GM12878 (cell line): ENCODE measurements around the gene RIPK3. TPM values are rescaled to one million over a fixed set of nuclear protein-coding genes. Genes with fewer than 3 reads are reported as not detected.

Experiments used
- ATAC-seq: fragments of 200-7000 bp; cut with Tn5 transposase; 3 replicates; pipeline ENCODE4 v1.9.1; 2020; ENCODE audit warnings: mild to moderate bottlenecking, moderate library complexity
- BruUV-seq: library from RNA; stranded (reverse); fragments of 400-500 nt; replicated peaks from 2 replicates; lab custom pipeline; 2021; lab: Mats Ljungman, UMichigan
- CTCF ChIA-PET: fragments of 300-600 bp; sonication (Branson Sonifier 250); formaldehyde crosslinking; extraction: SDS; loops from one replicate; lab custom pipeline; 2021; ENCODE audit warnings: inconsistent platforms; lab: Yijun Ruan, JAX
- POLR2A ChIA-PET: fragments of 350-600 bp; formaldehyde crosslinking; extraction: SDS; loops from one replicate; lab custom pipeline; 2021; ENCODE audit warnings: inconsistent platforms; lab: Charles Lee
- RAD21 ChIA-PET: fragments of 300-600 bp; sonication (Branson Sonifier 250); formaldehyde crosslinking; loops from one replicate; lab custom pipeline; 2023; ENCODE audit warnings: antibody characterized with exemption; ENCODE audit not compliant: unreplicated experiment; lab: Charles Lee
- SMC1A ChIA-PET: fragments of 300-600 bp; sonication (Branson Sonifier 250); formaldehyde crosslinking; loops from one replicate; lab custom pipeline; 2023; ENCODE audit not compliant: unreplicated experiment, uncharacterized antibody; lab: Charles Lee
- DNase-seq: peaks from one replicate; pipeline ENCODE4 v3.0.0-alpha.2; 2011; ENCODE audit warnings: low read depth, low spot score
- FAIRE-seq: peaks from 3 replicates; lab custom pipeline; 2011; peaks lifted over from hg19 to GRCh38; lab: Jason Lieb, UNC
- H2AFZ ChIP-seq: 2 replicates; pipeline ENCODE4 v1.6.0; 2011; ENCODE audit warnings: low read depth, low read length, control low read depth; ENCODE audit not compliant: control insufficient read depth
- H3K27ac ChIP-seq: 2 replicates; pipeline ENCODE4 v1.5.1; 2011; ENCODE audit warnings: control low read depth; ENCODE audit not compliant: control insufficient read depth, insufficient read depth
- H3K27me3 ChIP-seq, 2 experiments: replicated peaks in 1 of 2; 2 replicates each; pipeline versions ENCODE4 v1.6.0 to v1.6.1; 2011; ENCODE audit warnings: low read length in 1 of 2; ENCODE audit not compliant: control insufficient read depth in 2 of 2, insufficient read depth in 2 of 2
- H3K36me3 ChIP-seq, 2 experiments: 2 replicates each; pipeline ENCODE4 v1.5.1; 2011; ENCODE audit warnings: low read length in 1 of 2; ENCODE audit not compliant: control insufficient read depth in 2 of 2, insufficient read depth in 2 of 2
- H3K4me1 ChIP-seq: 2 replicates; pipeline ENCODE4 v1.6.1; 2011; ENCODE audit warnings: mild to moderate bottlenecking, low read length, moderate library complexity, mixed read lengths; ENCODE audit not compliant: control insufficient read depth, insufficient read depth
- H3K4me2 ChIP-seq: 2 replicates; pipeline ENCODE4 v1.6.0; 2011; ENCODE audit warnings: control low read depth; ENCODE audit not compliant: control insufficient read depth, insufficient read depth
- H3K4me3 ChIP-seq: fragments of 200-600 bp; sonication (generic); 2 replicates; pipeline ENCODE4 v1.5.1; 2016
- H3K79me2 ChIP-seq: 2 replicates; pipeline ENCODE4 v1.6.0; 2011; ENCODE audit warnings: low read length; ENCODE audit not compliant: control insufficient read depth, insufficient read depth
- H3K9ac ChIP-seq: 2 replicates; pipeline ENCODE4 v1.8.0; 2011; ENCODE audit warnings: low read length, control low read depth, mixed read lengths; ENCODE audit not compliant: control insufficient read depth, insufficient read depth
- H3K9me3 ChIP-seq: replicated peaks from 3 replicates; pipeline ENCODE4 v1.5.1; 2011; ENCODE audit warnings: mild to moderate bottlenecking, low read length; ENCODE audit not compliant: control insufficient read depth, insufficient read depth
- H4K20me1 ChIP-seq: 2 replicates; pipeline ENCODE4 v1.6.0; 2011; ENCODE audit not compliant: control insufficient read depth, insufficient read depth
- ASH2L ChIP-seq: fragments of 300-600, 200-600 bp; sonication (generic); IDR thresholded peaks from 2 replicates; pipeline ENCODE4 v1.6.1; 2017; ENCODE audit warnings: low read depth, mild to moderate bottlenecking, borderline replicate concordance
- BCL3 ChIP-seq: IDR thresholded peaks from 2 replicates; pipeline ENCODE4 v1.6.1; 2011; ENCODE audit warnings: borderline replicate concordance, low read depth, mild to moderate bottlenecking, moderate library complexity, low read length; ENCODE audit not compliant: insufficient read depth, poor library complexity, severe bottlenecking
- BCLAF1 ChIP-seq: fragments of 450-650 bp; IDR thresholded peaks from 2 replicates; pipeline ENCODE4 v1.6.1; 2017; ENCODE audit warnings: antibody characterized with exemption, mild to moderate bottlenecking, moderate library complexity
- BMI1 ChIP-seq: fragments of 450-650 bp; IDR thresholded peaks from 2 replicates; pipeline ENCODE4 v1.6.1; 2016; ENCODE audit warnings: mild to moderate bottlenecking, moderate library complexity, borderline replicate concordance
- CBFB ChIP-seq: IDR thresholded peaks from 2 replicates; pipeline ENCODE4 v1.6.1; 2016; ENCODE audit warnings: antibody characterized with exemption, low read depth
- CHD1 ChIP-seq: IDR thresholded peaks from 2 replicates; pipeline ENCODE4 v1.6.1; 2012; ENCODE audit warnings: low read depth, low read length, improper control_type of control experiment
- EED ChIP-seq: sonication (generic); IDR thresholded peaks from 2 replicates; pipeline ENCODE4 v1.6.1; 2016; ENCODE audit warnings: antibody characterized with exemption, low read depth
- MEF2B ChIP-seq: fragments of 450-650 bp; IDR thresholded peaks from 2 replicates; pipeline ENCODE4 v1.6.1; 2018; ENCODE audit warnings: mild to moderate bottlenecking, moderate library complexity; ENCODE audit not compliant: partially characterized antibody, poor library complexity, severe bottlenecking
- NR2C1 ChIP-seq: fragments of 450-650 bp; IDR thresholded peaks from 2 replicates; pipeline ENCODE4 v1.6.1; 2017; ENCODE audit warnings: antibody characterized with exemption, mild to moderate bottlenecking, moderate library complexity
- PKNOX1 ChIP-seq: fragments of 450-650 bp; IDR thresholded peaks from 2 replicates; pipeline ENCODE4 v1.6.1; 2016; ENCODE audit warnings: mild to moderate bottlenecking
- PML ChIP-seq: IDR thresholded peaks from 2 replicates; pipeline ENCODE4 v1.6.1; 2012; ENCODE audit warnings: low read length, inconsistent platforms
- SMAD5 ChIP-seq: IDR thresholded peaks from 2 replicates; pipeline ENCODE4 v1.6.1; 2016; ENCODE audit warnings: antibody characterized with exemption, low read depth
- SMC3 ChIP-seq: IDR thresholded peaks from 2 replicates; pipeline ENCODE4 v1.6.1; 2011; ENCODE audit warnings: low read length, improper control_type of control experiment, borderline replicate concordance
- SP1 ChIP-seq: IDR thresholded peaks from one replicate; pipeline ENCODE4 v1.6.1; 2011; ENCODE audit warnings: low read depth, low read length
- ZBTB40 ChIP-seq: fragments of 450-650 bp; IDR thresholded peaks from 2 replicates; pipeline ENCODE4 v1.6.1; 2016; ENCODE audit warnings: mild to moderate bottlenecking, moderate library complexity, borderline replicate concordance
- WGBS: methylation state at CpG from one replicate; pipeline ENCODE4 v1.1.6; 2016; ENCODE audit warnings: low lambda C conversion rate; ENCODE audit not compliant: insufficient replicate concordance, insufficient coverage; ENCODE audit errors: missing lambda C conversion rate; 5-methylcytosine and 5-hydroxymethylcytosine counted together
- in situ Hi-C: fragments of 300-500 bp; cut with MboI; formaldehyde crosslinking; loops from 9 replicates; pipeline ENCODE4 v1.14.3; 2018; ENCODE audit warnings: mixed read lengths
- intact Hi-C: fragments of 100-400 bp; cut with micrococcal nuclease; formaldehyde crosslinking; loops from one replicate; pipeline ENCODE4 v1.14.2; 2022; ENCODE audit not compliant: unreplicated experiment
- polyA plus RNA-seq, 11 experiments: library from polyadenylated mRNA; depleted of rRNA in 4 of 11; unstranded in 6 of 11; stranded (reverse) in 5 of 11; fragments of >200 nt; fragmentation: Nextera tagmentation in 4 of 11; fragmentation: Illumina TruSeq in 1 of 11; extraction: Ambion mirVana in 4 of 11; extraction: Trizol in 1 of 11; gene quantifications; 1 replicate in 1 of 11; 2 replicates in 10 of 11; pipeline versions ENCODE4 v1.2.1 to v1.2.3, GENCODE V29; 2011 to 2016; ENCODE audit warnings: inconsistent platforms in 2 of 11, missing spikeins in 2 of 11, low read depth in 1 of 11
- total RNA-seq, 4 experiments: library from RNA; depleted of rRNA in 3 of 4; stranded (reverse); fragments of >200 nt in 3 of 4; fragmentation: Illumina TruSeq in 1 of 4; extraction: Trizol in 1 of 4; gene quantifications; 2 replicates each; pipeline versions ENCODE4 v1.2.1 to v1.2.3, GENCODE V29; 2013 to 2021

The RIPK3 gene
- total and polyA plus RNA-seq, 10 of the 15 experiments (the other 5 are each of a cell fraction or from before 2014, with no cell fraction given): 2.0 to 13.6 (median 8.1) TPM

GRCh38 chr14:24369463-24369862, 29.7 kb upstream of the RIPK3 start:
- DNase-seq: no peak
- BruUV-seq: no TSS peak
- Histone ChIP-seq H4K20me1 (no peaks in the 10 kb centered on the region), H3K9me3 (no peaks in the 10 kb centered on the region), H3K4me2 (no peak overlapping the region), H3K4me3 (no peak overlapping the region), H2AFZ (no peak overlapping the region), H3K27me3 (peaks cover 1 to 6% of the 10 kb centered on the region in 2 experiments), H3K79me2 (no peaks in the 10 kb centered on the region), H3K36me3 (no peaks in the 10 kb centered on the region), H3K9ac (no peak overlapping the region), H3K27ac (no peak overlapping the region), H3K4me1 (peaks cover 16% of the 10 kb centered on the region)
- TF ChIP-seq EED: no peak
- no peak for TF ChIP-seq SP1
- no peak for TF ChIP-seq ASH2L
- TF ChIP-seq SMC3: no peak
- TF ChIP-seq CHD1: no peak
- no peak for TF ChIP-seq BCLAF1
- TF ChIP-seq SMAD5: no peak
- TF ChIP-seq PKNOX1: no peak
- TF ChIP-seq BMI1: no peak
- TF ChIP-seq PML: no peak
- TF ChIP-seq NR2C1: no peak
- TF ChIP-seq ZBTB40: no peak
- TF ChIP-seq BCL3: no peak
- TF ChIP-seq MEF2B: no peak
- TF ChIP-seq CBFB: no peak
- ChIA-PET RAD21 (interaction anchor here (2.1 kb wide), 1 partner anchor 63 kb away, joined by 7 read pairs; no protein-coding TSS in a partner anchor), SMC1A (interaction anchor here (0.8 to 0.9 kb wide), 2 partner anchors 10 to 62 kb away, joined by 3 read pairs; no protein-coding TSS in a partner anchor), CTCF (interaction anchor here (1.1 to 4.4 kb wide), 5 partner anchors 8 to 66 kb away, joined by 3 to 22 read pairs (median 6); no protein-coding TSS in a partner anchor), POLR2A (no interaction called here)
- in situ Hi-C loops (loop anchor here (5.0 kb wide), 1 partner anchor 63 kb away; no protein-coding TSS in a partner anchor), intact Hi-C loops (loop anchor here (5.0 kb wide), 2 partner anchors 37 to 43 kb away; no protein-coding TSS in a partner anchor)
- 78% methylated on average over 20 of the region's 20 CpGs for WGBS
- no peak for ATAC-seq
- no peak for FAIRE-seq
